Stimulated activated CD4-positive, alpha-beta T cell treated with anti-CD3 and anti-CD28 coated beads, Interleukin-1b, Interleukin-23, amount 100 ng/mL, for 48 hours (primary cell): ENCODE results near the gene DENND6A.
"Not testable (repeated sequence)": the region's sequence is repeated elsewhere in the genome, so short reads cannot be mapped to it uniquely, and the experiment has no call there.

ENCODE experiments used
- DNase-seq: peaks from one replicate; pipeline ENCODE4 v3.0.0-alpha.2; 2020

DENND6A gene, protein sequence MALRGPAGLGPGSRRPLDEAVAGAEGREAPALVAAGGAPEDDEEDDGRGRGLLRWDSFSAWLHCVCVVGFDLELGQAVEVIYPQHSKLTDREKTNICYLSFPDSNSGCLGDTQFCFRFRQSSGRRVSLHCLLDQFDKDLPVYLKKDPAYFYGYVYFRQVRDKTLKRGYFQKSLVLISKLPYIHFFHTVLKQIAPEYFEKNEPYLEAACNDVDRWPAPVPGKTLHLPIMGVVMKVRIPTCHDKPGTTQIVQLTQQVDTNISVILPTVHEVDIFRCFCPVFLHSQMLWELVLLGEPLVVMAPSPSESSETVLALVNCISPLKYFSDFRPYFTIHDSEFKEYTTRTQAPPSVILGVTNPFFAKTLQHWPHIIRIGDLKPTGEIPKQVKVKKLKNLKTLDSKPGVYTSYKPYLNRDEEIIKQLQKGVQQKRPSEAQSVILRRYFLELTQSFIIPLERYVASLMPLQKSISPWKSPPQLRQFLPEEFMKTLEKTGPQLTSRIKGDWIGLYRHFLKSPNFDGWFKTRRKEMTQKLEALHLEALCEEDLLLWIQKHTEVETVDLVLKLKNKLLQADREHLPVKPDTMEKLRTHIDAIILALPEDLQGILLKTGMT

DNA sequence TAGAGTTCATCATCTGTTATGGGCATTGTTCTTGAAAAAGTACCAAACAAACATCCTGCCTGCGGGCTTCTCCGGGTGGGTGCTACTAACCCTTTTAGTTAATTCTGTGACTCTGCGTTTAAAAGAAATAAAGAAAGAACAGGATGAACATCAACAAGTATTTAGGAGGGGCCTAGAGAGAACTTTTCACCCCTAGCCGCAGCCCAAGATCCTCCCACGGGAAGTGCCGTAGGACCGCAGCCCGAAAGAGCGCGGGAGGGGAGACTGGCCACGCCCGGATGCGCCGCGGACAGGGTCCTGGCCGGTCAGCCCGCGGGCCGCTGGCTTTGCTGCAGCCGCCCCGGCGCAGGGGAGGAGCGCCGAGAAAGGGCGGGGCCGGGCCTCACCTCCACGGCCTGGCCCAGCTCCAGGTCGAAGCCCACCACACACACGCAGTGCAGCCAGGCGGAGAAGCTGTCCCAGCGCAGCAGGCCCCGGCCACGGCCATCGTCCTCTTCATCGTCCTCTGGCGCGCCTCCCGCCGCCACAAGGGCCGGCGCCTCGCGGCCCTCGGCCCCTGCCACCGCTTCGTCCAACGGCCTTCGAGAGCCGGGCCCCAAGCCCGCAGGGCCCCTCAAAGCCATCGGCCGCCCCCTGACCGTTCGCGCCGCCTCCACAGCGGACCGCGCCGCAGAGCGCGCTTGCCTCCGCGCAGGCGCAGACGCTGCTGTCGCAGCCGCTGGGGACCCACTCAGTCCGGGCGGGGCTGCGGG is at the start of gene DENND6A:
DENND6A (minus strand) TSS at position 682 of the 752 bp plus-strand sequence; CDS start at position 623, 59 bp downstream.
- DNase-seq, result peak; percentile 96

DNA sequence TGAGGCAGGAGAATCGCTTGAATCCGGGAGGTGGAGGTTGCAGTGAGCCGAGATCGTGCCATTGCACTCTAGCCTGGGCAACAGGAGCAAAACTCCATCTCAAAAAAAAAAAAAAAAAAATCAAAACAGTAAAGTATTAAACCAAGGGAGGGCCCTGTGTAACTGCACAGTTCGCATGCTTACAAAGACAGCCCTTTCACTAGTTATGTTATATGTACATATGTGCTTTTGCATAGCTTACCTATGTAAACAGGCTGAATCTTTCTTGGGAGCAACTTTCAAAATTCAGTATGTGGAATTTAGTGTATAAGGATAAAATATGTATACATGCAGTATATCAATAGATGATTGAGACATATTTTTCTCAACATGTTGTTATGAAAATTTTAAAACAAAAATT is 47.1 kb upstream of the DENND6A start:
- no peak for DNase-seq

- DNase-seq, result no peak
Measured at GRCh38 chr3:57738391-57738790, 45.5 kb upstream of the DENND6A start.

- no peak for DNase-seq
Measured at GRCh38 chr3:57737840-57738239, 45.0 kb upstream of the DENND6A start.

DNA sequence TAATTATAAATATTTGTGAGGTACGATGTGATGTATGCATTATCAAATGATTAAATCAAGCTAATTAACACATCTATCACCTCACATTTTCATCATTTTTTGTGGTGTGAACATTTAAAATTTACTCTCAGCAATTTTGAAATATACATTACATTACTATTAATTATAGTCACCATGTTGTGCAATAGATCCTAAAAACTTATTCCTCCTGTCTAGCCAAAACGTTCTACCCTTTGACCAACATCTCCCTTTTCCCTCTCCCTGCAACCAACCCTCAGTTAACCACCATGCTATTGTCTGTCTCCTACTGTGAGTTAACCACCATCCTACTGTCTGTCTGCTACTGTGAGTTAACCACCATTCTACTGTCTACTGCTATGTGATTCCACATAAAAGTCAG is 42.5 kb upstream of the DENND6A start:
- no peak for DNase-seq

DNA sequence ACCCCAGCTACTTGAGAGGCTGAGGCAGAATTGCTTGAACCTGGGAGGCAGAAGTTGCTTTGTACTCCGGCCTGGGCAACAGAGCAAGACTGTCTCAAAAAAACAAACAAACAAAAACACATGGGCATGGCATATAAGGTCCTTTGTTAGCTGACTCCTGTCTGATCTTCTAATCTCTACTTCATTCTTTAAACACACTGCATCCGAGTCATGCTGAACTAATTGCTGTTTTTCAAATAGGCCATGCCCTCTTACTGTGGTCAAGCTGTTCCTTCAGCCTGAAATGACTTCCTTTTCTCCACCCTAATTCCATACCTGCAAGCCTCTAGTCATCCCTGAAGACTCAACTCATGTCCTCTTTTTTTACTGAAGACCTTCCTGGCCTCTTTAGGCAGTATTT is 40.9 kb upstream of the DENND6A start:
- DNase-seq, result no peak

DNA sequence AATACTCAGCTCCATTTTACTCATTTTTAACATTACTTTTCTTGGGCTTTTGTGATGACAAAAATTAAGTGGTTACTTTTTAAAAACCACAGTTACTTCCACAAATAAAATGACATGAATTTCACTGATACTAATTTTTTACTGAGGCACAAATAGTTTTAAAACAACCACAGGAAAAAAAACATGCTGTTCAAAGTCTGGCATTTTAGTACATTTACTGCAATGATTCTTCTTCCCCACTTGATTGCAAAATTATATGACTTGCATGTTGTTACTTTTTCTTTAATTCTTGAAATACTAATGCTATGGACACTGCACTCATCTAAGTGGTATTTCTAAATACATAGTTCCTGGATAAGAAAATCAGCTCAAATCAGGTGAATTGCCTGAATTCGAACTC is 38.4 kb upstream of the DENND6A start:
- DNase-seq, result no peak

- DNase-seq, result no peak
Measured at GRCh38 chr3:57730682-57731081, 37.8 kb upstream of the DENND6A start.

DNA sequence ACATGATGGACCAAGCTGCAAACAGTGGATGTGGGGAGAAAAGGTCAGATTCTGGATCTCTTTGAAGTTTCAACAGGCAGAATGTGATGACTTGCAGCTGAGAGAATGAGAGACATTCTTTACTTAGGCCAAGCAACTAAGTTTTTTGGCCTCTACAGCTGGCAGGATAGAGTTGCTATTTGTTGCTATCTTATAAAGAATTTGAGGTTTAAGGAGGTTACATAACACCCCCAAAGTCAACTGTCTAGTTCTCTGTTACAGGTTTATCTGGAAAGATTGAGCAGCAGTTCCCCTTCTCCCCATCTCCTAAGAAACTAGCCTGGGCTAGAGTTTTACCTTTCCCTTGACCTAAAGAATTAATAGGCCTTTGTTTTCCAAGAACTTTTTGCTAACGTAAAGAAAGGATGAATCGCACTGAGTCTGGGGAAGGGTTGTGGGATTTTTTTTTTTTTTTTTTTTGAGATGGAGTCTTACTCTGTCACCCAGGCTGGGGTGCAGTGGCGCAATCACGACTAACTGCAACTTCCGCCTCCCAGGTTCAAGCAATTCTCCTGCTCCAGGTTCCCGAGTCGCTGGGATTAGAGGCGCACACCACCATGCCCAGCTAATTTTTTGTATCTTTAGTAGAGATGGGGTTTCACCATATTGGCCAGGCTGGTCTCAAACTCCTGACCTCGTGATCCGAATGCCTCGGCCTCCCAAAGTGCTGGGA is 36.6 kb upstream of the DENND6A start:
- no peak for DNase-seq

GRCh38 chr3:57727106-57727505 is 34.2 kb upstream of the DENND6A start:
- DNase-seq, result no peak

GRCh38 chr3:57726397-57726796 is 33.5 kb upstream of the DENND6A start:
- no peak for DNase-seq

DNA sequence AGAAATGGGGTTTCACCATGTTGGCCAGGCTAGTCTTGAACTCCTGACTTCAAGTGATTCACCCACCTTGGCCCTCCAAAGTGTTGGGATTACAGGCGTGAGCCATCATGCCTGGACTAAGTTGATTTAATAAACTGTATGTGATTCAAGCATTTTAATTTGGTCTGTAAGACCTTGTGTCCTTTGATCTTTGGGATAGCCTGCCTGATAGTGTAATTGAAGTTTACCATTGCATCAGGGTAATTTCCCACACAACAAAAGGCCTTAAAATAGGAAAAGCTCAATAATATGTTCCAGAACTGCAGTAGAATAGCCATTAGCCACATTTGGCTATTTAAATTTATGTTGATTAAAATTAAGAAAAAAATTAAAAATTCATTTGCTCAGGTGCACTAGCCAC is 25.2 kb upstream of the DENND6A start:
- no peak for DNase-seq

DNA sequence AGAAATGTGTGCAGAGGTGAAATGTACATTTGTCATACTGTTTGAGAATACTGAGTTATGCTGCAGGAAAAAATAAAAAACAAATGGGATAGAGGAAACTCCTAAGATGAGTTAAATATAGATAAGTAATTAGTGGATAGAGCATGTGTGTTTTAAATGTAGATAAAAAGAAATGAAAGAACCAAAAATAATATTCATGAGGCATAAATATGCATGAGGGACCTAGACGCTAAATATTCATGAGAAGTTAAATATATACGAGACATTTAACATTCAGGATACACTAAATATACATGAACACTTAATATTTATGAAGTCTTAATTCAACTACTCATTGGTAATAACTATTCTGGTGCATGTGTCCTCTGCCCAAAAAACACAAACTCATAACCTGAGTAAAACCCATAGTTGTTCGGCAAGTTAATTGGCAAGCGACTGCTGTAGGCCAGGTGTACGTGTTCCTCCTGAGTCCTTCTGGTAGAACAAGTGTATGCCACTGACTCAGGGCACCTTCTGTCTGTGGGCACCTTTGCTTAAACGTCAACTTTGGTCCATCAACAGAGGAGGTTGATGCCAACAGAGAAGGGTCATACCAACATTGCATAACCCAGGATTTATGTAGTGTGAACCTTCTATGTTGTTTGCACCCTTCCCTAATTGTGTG is 24.5 kb upstream of the DENND6A start:
- DNase-seq, result no peak

DNA sequence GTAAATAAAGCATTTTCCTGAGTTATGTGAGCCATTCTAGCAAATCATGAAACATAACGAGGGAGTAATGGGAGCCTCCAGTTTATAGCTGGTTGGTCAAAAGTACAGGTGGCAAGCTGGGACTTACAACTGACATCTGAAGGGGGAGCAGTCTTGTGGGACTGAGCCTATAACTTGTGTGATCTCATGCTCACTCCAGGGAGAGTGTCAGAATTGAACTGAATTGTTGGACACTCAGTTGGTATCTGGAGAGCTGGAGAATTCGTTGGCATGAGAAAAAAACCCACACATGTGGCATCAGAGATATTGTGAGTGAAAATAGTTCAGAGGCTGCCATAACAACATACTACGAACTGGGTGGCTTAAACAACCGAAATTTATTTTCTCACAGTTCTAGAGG is 22.8 kb upstream of the DENND6A start:
- DNase-seq, result no peak

DNA sequence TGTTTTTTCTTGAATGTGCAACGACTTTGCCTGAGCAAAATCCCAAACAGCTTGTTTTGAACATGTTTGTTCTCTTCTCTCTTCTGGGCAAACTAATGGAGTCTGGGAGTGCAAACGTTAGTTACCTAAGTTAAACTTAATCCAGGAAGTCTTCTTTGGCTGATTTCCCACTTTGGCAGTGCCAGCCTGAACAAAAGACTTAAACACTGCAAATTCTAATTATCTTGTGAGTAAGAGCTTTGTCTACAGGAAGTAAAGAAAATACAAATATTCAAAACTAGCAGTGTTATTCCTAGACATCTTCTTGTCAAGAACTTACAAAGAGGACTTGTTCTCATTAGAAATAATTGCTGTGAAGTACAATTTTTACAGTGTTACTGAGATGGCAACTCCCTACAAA is 16.7 kb upstream of the DENND6A start:
- no peak for DNase-seq

GRCh38 chr3:57709031-57709430 is 16.2 kb upstream of the DENND6A start:
- no peak for DNase-seq

DNA sequence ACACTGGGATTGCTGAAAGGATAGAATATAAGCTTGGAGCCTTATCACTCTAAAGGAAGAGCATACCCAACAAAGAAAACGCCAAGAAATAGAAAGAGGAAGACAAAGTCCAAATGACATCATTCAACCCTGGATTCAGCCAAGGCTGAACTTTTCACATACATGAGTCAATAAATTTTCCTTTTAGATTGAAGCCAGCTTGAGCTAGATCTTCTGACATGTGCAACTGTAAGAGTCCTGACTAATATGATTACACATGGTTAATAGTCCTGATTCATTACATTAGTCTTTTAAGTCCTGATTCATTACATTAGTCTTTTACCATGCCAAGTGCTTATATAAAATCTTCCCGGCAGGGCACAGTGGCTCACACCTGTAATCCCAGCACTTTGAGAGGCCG is 13.6 kb upstream of the DENND6A start:
- DNase-seq, result no peak

DNA sequence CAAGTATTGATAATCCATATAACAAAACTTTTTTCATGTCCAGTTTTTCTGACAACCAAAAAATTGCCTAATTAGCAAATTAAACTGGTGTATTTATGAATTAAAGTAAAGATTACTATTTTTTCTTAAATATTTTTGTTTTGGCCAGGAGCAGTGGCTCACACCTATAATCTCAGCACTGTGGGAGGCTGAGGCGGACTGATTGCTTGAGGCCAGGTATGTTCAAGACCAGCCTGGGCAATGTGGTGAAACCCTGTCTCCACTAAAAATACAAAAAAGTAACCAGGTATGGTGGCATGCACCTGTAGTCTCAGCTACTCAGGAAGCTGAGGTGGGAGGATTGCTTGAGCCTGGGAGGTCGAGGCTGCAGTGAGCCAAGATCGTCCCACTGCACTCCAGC is 12.5 kb upstream of the DENND6A start:
- DNase-seq, result not testable (repeated sequence)

DNA sequence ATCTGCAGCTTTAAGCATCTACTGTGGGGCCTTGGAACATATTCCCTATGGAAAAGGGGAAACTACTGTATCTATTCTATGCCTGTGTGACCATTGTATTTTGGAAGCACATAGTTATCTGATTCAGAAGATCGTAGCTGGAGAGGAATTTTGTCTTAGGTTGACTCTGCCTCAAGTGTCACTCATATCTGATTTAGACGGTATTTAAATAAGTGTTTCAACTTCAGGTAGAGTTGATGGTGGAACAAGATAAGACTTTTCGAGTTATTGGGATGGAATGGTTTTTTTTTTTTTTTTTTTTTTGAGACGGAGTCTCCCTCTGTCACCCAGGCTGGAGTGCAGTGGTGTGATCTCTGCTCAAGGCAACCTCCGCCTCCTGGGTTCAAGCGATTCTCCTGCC is 8.9 kb upstream of the DENND6A start:
- DNase-seq, result no peak

DNA sequence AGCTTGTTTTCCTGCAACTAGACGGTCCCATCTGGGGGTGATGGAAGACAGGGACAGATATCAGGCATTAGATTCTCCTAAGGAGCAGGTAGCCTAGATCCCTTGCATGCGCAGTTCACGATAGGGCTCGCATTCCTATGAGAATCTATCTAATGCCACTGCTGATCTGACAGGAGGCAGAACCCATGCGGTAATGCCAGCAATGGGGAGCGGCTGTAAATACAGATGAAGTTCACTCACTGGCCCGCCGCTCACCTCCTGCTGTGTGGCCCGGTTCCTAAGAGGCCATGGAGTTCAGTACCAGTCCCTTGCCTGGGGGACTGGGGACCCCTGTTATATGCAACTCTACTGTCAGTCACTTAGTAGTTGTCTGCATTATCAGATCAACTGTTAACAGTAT is 7.9 kb upstream of the DENND6A start:
- no peak for DNase-seq

- no peak for DNase-seq
Measured at GRCh38 chr3:57699591-57699990, 6.7 kb upstream of the DENND6A start.

DNA sequence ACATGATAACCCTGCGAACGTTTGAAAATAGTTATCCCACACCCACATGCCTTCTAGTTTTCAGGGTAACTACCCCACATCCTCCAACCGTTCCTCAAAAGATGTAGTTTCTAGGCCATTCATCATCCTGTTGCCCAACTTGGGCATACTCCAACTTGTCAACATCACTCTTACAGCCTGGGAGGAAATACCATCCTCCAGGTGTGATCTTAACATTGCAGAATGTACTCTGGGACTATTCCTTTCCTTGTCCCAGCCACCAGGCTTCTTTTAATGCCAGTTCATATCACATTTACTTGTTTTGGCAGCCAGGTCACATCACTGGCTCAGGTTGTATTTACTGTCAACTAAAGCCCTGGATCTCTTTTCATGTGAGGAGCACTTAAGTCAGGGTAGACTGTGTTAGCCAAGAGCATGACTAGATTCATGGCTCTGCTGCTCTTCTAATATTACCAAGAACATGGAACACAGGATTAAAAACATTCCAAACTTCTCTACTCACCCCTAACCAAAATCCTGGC is 4.0 kb upstream of the DENND6A start:
- no peak for DNase-seq

DNA sequence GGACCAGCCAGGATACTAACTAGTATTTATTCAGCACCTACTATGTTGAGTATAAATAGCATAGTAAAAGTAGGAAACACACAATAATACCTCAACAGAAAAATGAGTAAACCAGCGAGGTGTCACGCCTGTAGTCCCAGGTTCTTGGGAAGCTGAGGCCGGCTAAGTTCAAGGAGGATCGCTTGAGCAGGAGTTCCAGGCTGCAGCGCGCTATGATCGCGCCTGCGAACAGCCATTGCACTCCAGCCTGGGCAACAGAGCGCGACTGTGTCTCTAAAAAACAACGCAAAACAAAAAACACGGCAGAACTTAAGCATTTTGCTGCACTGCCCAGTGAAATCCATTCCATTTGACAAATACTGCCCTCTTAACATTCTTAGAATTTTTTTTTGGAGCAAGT is 1.3 kb upstream of the DENND6A start:
- DNase-seq, result no peak
